Stimulated activated CD8-positive, alpha-beta memory T cell treated with anti-CD3 and anti-CD28 coated beads, Interleukin-4, amount 100 ng/mL, for 1 hour (primary cell): ENCODE data around the gene FAM180A.

Experiments
- DNase-seq, 2 donors: peaks; one replicate each; pipeline ENCODE4 v3.0.0-alpha.2; 2020; ENCODE audit warnings: low read depth in 2 of 2, low spot score in 1 of 2

FAM180A gene

GRCh38 chr7:135771961-135772638 lies 23.5 kb upstream of the FAM180A start:
- no peak for DNase-seq

GRCh38 chr7:135771051-135771450 lies 22.4 kb upstream of the FAM180A start:
- no peak for DNase-seq

GRCh38 chr7:135770139-135770710 lies 21.6 kb upstream of the FAM180A start:
- no peak for DNase-seq

- no peak for DNase-seq
Observed at GRCh38 chr7:135769005-135769802, 20.6 kb upstream of the FAM180A start.

GRCh38 chr7:135768467-135768866 lies 19.9 kb upstream of the FAM180A start:
- no peak for DNase-seq

- no peak for DNase-seq
Observed at GRCh38 chr7:135768064-135768463, 19.5 kb upstream of the FAM180A start.

GRCh38 chr7:135763261-135763660 lies 14.6 kb upstream of the FAM180A start:
- DNase-seq, result no peak

- no peak for DNase-seq
Observed at GRCh38 chr7:135761751-135762488, 13.3 kb upstream of the FAM180A start.

- no peak for DNase-seq
Observed at GRCh38 chr7:135759532-135759931, 10.9 kb upstream of the FAM180A start.

GRCh38 chr7:135758531-135758932 lies 9.9 kb upstream of the FAM180A start:
- no peak for DNase-seq

- no peak for DNase-seq
Observed at GRCh38 chr7:135757719-135758411, 9.3 kb upstream of the FAM180A start.

GRCh38 chr7:135756191-135756590 lies 7.6 kb upstream of the FAM180A start:
- DNase-seq, result no peak

GRCh38 chr7:135755351-135755753 lies 6.7 kb upstream of the FAM180A start:
- no peak for DNase-seq

- DNase-seq, result no peak
Observed at GRCh38 chr7:135753616-135754413, 5.2 kb upstream of the FAM180A start.

GRCh38 chr7:135747366-135747765 lies 1.2 kb downstream of the FAM180A start:
- DNase-seq, result no peak

GRCh38 chr7:135745703-135746312 lies 2.8 kb downstream of the FAM180A start:
- DNase-seq, result no peak

GRCh38 chr7:135744938-135745702 lies 3.5 kb downstream of the FAM180A start:
- no peak for DNase-seq

- no peak for DNase-seq
Observed at GRCh38 chr7:135743907-135744731, 4.5 kb downstream of the FAM180A start.
